Thoracic aorta (tissue), 2 donors: Measurements from ENCODE around the gene KRT83. TPM values are rescaled to one million over a fixed set of nuclear protein-coding genes. Genes with fewer than 3 reads are reported as not detected.

Experiments
- ATAC-seq: fragments of 150-250 bp; one replicate; pipeline ENCODE4 v1.8.0; 2017; ENCODE audit warnings: low read depth; ENCODE audit not compliant: insufficient number of reproducible peaks, low FRiP score
- DNase-seq: peaks from one replicate; pipeline ENCODE4 v3.0.0-alpha.2; 2020; ENCODE audit warnings: low spot score
- H3K27ac ChIP-seq, 2 donors: fragments of 200-600 bp; sonication (generic); 1 replicate in 1 of 2; 2 replicates in 1 of 2; pipeline ENCODE4 v1.5.1; 2016; ENCODE audit warnings: mild to moderate bottlenecking in 2 of 2, moderate library complexity in 2 of 2
- H3K27me3 ChIP-seq: fragments of 200-600 bp; sonication (generic); replicated peaks from 2 replicates; pipeline ENCODE4 v1.6.0; 2016; ENCODE audit warnings: mild to moderate bottlenecking; ENCODE audit not compliant: insufficient read depth
- H3K36me3 ChIP-seq: fragments of 200-600 bp; sonication (generic); one replicate; pipeline ENCODE4 v1.5.1; 2016
- H3K4me1 ChIP-seq, 2 donors: fragments of 200-600 bp; sonication (generic); 1 replicate in 1 of 2; 2 replicates in 1 of 2; pipeline versions ENCODE4 v1.5.1 to v1.6.0; 2016; ENCODE audit warnings: low read depth in 2 of 2, mild to moderate bottlenecking in 1 of 2; ENCODE audit not compliant: control insufficient read depth in 1 of 2
- H3K4me3 ChIP-seq: fragments of 200-600 bp; sonication (generic); 2 replicates; pipeline ENCODE4 v1.5.1; 2016; ENCODE audit warnings: mild to moderate bottlenecking
- H3K9me3 ChIP-seq: fragments of 200-600 bp; sonication (generic); 2 replicates; pipeline ENCODE4 v1.5.1; 2016
- total RNA-seq, 2 donors: library from RNA; depleted of rRNA; stranded (reverse); fragments of >200 nt; gene quantifications; one replicate each; pipeline versions ENCODE4 v1.1.0 to v1.2.3, GENCODE V29; 2016
- TF ChIP-seq, protein P1 (sequence below): fragments of 200-600 bp; sonication (generic); IDR thresholded peaks from one replicate; pipeline ENCODE4 v1.5.1; 2019; ENCODE audit warnings: antibody characterized with exemption

Gene KRT83
- total RNA-seq, 2 donors from 2014 or later: not detected

DNA sequence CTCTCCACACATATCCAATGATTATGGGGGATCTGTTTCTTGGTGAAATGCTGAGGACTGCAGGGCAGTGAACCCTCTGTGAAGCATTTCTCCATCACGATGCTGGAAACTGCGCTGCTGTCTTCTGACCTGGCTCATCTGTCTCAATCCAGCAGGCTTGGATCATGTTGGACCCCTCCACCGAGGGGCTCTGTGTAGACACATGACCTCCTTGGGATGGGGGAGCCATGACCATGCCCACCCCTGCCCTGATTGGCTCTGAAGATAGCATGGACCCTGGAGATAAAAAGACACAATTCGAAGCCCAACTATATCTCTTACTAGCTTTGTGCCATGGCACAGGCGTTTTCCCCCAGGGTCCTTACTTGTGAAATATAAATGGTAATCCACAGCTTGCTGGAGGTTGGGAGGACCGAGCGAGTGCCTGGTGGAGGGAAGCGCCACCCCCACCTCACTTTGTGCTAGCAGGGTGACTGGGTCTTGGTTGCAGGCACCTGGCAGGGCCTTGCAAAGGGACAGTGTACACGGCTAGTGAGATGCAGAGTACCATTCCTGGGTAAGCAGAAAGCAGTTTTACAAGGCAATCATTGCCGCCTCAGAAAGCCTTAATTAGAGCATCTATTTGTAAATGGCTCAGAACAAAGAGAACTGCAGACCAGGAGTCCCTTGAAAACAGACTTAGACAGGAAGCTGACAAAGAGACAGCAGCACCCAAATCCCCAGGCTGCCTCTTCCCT is 2.4 kb upstream of the KRT83 start:
- Histone ChIP-seq H3K27me3 (no peaks in the 10 kb centered on the region), H3K27ac (no peak overlapping the region), H3K9me3 (no peaks in the 10 kb centered on the region), H3K4me3 (no peak overlapping the region), H3K4me1 (peaks cover 6 to 14% of the 10 kb centered on the region in 2 donors), H3K36me3 (no peaks in the 10 kb centered on the region)
- ATAC-seq (no peak), DNase-seq (no peak)
- TF ChIP-seq, protein P1, sequence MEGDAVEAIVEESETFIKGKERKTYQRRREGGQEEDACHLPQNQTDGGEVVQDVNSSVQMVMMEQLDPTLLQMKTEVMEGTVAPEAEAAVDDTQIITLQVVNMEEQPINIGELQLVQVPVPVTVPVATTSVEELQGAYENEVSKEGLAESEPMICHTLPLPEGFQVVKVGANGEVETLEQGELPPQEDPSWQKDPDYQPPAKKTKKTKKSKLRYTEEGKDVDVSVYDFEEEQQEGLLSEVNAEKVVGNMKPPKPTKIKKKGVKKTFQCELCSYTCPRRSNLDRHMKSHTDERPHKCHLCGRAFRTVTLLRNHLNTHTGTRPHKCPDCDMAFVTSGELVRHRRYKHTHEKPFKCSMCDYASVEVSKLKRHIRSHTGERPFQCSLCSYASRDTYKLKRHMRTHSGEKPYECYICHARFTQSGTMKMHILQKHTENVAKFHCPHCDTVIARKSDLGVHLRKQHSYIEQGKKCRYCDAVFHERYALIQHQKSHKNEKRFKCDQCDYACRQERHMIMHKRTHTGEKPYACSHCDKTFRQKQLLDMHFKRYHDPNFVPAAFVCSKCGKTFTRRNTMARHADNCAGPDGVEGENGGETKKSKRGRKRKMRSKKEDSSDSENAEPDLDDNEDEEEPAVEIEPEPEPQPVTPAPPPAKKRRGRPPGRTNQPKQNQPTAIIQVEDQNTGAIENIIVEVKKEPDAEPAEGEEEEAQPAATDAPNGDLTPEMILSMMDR: no peak

DNA sequence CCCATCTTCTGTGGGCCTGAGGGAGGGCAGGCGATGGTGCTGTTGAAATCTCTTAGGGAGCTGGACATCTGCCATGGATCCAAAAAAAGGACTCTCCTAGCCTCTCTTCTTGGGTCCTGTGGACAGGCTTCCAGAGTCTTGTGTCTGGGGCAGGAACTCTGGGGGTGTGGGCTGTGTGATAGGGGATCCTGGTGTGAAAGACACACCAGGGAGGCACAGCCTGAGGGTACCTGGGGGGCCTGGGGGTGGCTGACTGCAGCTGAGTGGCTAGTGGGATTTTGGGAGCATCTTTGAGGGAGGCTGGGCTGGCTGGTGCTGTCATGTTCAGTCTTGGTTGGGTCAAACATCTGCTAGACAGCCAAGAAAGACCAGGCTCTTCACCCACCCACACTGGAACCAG is 1.8 kb upstream of the KRT83 start:
- no peak overlapping the region for H3K4me3 ChIP-seq
- no peak overlapping the region for H3K27ac ChIP-seq
- TF ChIP-seq, protein P1: no peak
- ATAC-seq (no peak), DNase-seq (no peak)
- no peaks in the 10 kb centered on the region for H3K27me3 ChIP-seq
- peaks cover 6 to 14% of the 10 kb centered on the region in 2 donors for H3K4me1 ChIP-seq
- no peaks in the 10 kb centered on the region for H3K9me3 ChIP-seq
- no peaks in the 10 kb centered on the region for H3K36me3 ChIP-seq

DNA sequence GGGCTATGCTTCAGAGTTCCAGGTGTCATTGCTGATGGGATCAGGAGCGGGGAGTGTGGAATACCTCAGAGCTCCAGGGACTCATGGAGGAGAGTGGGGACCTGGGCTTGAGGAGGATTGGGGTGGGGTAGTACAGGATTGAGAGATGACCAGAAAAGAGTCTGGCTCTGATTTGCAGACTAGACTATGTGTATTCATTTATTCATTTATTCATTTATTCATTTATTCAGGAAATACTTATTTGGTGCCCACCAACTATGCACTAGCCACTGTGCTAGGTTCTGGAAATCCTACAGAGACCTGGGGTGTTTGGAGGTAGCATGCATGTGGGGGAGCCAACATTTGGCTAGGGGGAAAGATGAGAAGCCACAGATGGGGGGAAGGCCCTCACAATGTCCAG is 871 bp upstream of the KRT83 start:
- Histone ChIP-seq H3K4me3 (no peak overlapping the region), H3K27ac (no peak overlapping the region), H3K4me1 (peaks cover 6 to 11% of the 10 kb centered on the region in 2 donors), H3K27me3 (no peaks in the 10 kb centered on the region), H3K36me3 (no peaks in the 10 kb centered on the region), H3K9me3 (no peaks in the 10 kb centered on the region)
- TF ChIP-seq, protein P1: no peak
- no peak for DNase-seq
- ATAC-seq: no peak

DNA sequence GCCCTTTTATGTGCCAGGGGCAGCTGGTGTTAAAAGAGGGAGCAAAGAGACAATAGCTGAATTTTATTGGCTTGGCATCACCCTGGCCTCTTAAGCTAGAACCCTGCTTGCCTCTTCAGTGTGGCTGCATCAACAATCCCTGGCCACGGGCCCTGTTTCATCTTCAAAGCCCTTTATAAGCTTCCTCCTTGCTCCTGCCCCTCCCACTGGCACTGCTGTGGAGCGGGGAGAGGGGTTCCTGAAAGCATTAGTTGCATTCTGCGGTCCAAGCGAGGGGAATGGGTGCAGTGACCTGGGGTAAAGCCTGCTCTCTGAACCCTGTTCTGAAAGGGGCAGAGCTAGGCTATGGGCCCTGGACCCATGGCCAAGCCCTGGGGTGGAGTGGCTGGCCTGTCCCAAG is 220 bp upstream of the KRT83 start:
- no peak for DNase-seq
- Histone ChIP-seq H3K9me3 (no peaks in the 10 kb centered on the region), H3K4me3 (no peak overlapping the region), H3K27ac (no peak overlapping the region), H3K27me3 (no peaks in the 10 kb centered on the region), H3K36me3 (no peaks in the 10 kb centered on the region), H3K4me1 (peaks cover 6% of the 10 kb centered on the region in 2 donors)
- no peak for ATAC-seq
- TF ChIP-seq, protein P1: no peak

DNA sequence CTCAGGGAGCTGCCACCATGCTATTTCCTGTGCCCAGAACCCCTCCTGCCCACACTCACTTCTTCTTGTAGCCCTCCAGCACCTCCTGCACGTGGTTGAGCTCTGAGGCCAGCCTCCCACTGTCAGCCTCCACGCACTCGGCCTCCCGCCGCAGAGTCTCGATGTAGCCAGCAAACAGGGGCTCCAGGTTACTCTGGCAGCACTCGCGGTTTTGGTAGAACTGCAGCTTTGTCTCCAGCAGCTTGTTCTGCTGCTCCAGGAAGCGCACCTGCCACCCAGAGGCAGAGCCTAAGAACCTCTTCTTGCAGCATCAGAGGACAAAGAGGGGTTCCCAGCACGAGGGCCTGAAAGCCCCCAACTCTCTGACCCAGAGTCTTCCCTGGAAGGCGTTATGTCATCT is 2.1 kb downstream of the KRT83 start:
- no peak overlapping the region for H3K4me3 ChIP-seq
- no peaks in the 10 kb centered on the region for H3K9me3 ChIP-seq
- TF ChIP-seq, protein P1: no peak
- ATAC-seq (no peak), DNase-seq (no peak)
- no peaks in the 10 kb centered on the region for H3K27me3 ChIP-seq
- H3K4me1 ChIP-seq: no peaks in the 10 kb centered on the region
- H3K36me3 ChIP-seq: no peaks in the 10 kb centered on the region
- no peak overlapping the region for H3K27ac ChIP-seq
